Measurements from ENCODE around the gene TBR1.

The TBR1 gene

GRCh38 chr2:161423421-161424393 lies 7.6 kb downstream of the TBR1 start:
- TF ChIP-seq CTCF (IDR thresholded peaks at IDR 0.05) = no peak
- peaks cover 100% of the 10 kb centered on the region for H3K27me3 ChIP-seq
- no peak overlapping the region for H3K27ac ChIP-seq
- no peaks in the 10 kb centered on the region for H3K9me3 ChIP-seq
- H3K4me1 ChIP-seq (ENCODE audit: control insufficient read depth in 1 of 2, insufficient read depth in 1 of 2, low read depth in 1 of 2, low read length in 1 of 2) = peaks cover 4 to 24% of the 10 kb centered on the region in 2 experiments
- no peaks in the 10 kb centered on the region for H3K36me3 ChIP-seq
- no peak overlapping the region for H3K4me3 ChIP-seq (ENCODE audit: low read depth in 1 of 2, low read length in 1 of 2)

- Histone ChIP-seq H3K4me3 (ENCODE audit: low read depth in 1 of 2, low read length in 1 of 2) (no peak overlapping the region), H3K9me3 (no peaks in the 10 kb centered on the region), H3K27me3 (peaks cover 100% of the 10 kb centered on the region), H3K27ac (no peak overlapping the region), H3K4me1 (ENCODE audit: control insufficient read depth in 1 of 2, insufficient read depth in 1 of 2, low read depth in 1 of 2, low read length in 1 of 2) (peaks cover 4 to 20% of the 10 kb centered on the region in 2 experiments), H3K36me3 (no peaks in the 10 kb centered on the region)
- TF ChIP-seq CTCF (IDR thresholded peaks at IDR 0.05) = no peak
Observed at GRCh38 chr2:161424394-161424769, 8.3 kb downstream of the TBR1 start.

- peaks cover 4 to 20% of the 10 kb centered on the region in 2 experiments for H3K4me1 ChIP-seq (ENCODE audit: control insufficient read depth in 1 of 2, insufficient read depth in 1 of 2, low read depth in 1 of 2, low read length in 1 of 2)
- no peak overlapping the region for H3K27ac ChIP-seq
- no peak overlapping the region for H3K4me3 ChIP-seq (ENCODE audit: low read depth in 1 of 2, low read length in 1 of 2)
- no peaks in the 10 kb centered on the region for H3K36me3 ChIP-seq
- no peak for TF ChIP-seq CTCF (IDR thresholded peaks at IDR 0.05)
- H3K9me3 ChIP-seq = no peaks in the 10 kb centered on the region
- peaks cover 100% of the 10 kb centered on the region for H3K27me3 ChIP-seq
Observed at GRCh38 chr2:161424891-161425727, 9.0 kb downstream of the TBR1 start.

- Histone ChIP-seq H3K27ac (no peak overlapping the region), H3K36me3 (no peaks in the 10 kb centered on the region), H3K9me3 (no peaks in the 10 kb centered on the region), H3K4me1 (ENCODE audit: control insufficient read depth in 1 of 2, insufficient read depth in 1 of 2, low read depth in 1 of 2, low read length in 1 of 2) (peaks cover 4 to 20% of the 10 kb centered on the region in 2 experiments), H3K27me3 (peaks cover 100% of the 10 kb centered on the region), H3K4me3 (ENCODE audit: low read depth in 1 of 2, low read length in 1 of 2) (no peak overlapping the region)
- TF ChIP-seq CTCF (IDR thresholded peaks at IDR 0.05) = no peak
Observed at GRCh38 chr2:161425728-161426454, 9.8 kb downstream of the TBR1 start.

- Histone ChIP-seq H3K4me1 (ENCODE audit: control insufficient read depth in 1 of 2, insufficient read depth in 1 of 2, low read depth in 1 of 2, low read length in 1 of 2) (peaks cover 4 to 20% of the 10 kb centered on the region in 2 experiments), H3K4me3 (ENCODE audit: low read depth in 1 of 2, low read length in 1 of 2) (no peak overlapping the region), H3K9me3 (no peaks in the 10 kb centered on the region), H3K27me3 (peaks cover 100% of the 10 kb centered on the region), H3K27ac (no peak overlapping the region), H3K36me3 (no peaks in the 10 kb centered on the region)
- no peak for TF ChIP-seq CTCF (IDR thresholded peaks at IDR 0.05)
Observed at GRCh38 chr2:161426455-161426921, 10.4 kb downstream of the TBR1 start.
